Effector CD8-positive, alpha-beta T cell (primary cell): ENCODE data around the gene PPEF2.

Experiments
- DNase-seq: peaks from one replicate; lab custom pipeline; 2025; lab: John Stamatoyannopoulos, UW

Gene PPEF2

DNA sequence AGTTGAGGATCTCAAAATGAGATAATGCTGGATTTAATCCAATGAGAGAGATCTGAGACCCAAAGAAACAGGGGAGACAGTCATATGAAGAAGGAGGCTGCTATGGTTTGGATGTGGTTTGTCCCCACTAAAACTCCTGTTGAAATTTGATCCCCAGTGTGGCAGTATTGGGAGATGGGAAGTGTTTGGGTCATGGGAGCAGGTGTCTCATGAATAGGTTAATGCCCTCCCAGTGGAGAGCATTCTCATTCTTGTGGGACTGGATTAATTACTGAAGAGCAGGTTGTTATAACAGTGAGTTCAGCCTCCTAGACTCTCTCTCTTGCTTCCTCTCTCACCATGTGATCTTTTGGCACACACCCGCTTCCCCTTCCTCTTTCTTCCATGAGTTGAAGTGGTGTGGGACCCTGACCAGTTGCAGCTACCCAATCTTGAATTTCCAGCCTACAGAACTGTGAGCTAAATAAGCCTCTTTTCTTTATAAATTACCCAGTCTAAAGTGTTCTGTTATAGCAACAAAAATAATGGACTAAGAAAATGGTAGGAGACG is 70.3 kb downstream of the PPEF2 start:
- DNase-seq = no peak

DNA sequence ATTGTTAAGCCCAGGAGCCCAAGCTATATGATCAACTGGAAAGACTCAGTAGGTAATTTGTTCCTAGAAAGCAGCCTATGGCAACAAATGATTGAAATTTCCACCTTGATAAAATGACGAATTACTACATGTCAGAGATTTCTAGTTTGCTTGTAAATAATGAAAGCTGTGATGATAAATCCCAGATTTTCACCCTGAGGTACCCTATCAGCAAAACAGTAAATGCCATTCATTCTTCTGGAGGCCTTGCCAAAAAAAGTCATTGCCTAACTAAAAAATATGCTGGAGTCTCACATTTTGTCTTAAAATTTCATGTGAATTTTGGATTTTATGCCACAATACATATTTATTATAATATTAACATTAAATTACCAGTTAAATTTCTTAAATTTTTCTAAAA is 71.3 kb downstream of the PPEF2 start:
- DNase-seq = no peak

DNA sequence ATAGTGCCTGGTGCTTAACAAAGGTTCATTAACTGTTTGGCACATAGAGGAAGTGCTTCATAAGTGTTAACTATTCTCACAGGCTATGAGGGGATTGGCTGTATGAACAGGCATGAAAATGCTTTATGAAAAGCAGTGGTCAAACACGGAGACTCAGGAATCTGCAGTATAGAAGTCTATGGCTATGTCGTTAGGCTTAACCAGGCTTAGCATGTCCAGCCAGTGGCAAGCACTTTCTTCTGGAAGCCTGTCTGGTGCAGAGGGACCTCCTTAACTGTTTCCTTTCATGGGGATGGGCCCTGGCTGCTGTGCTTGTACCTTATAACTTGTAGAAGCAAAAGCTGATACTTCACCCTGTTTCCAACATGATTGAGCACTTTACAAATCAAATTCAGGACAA is 78.4 kb downstream of the PPEF2 start:
- no peak for DNase-seq

DNA sequence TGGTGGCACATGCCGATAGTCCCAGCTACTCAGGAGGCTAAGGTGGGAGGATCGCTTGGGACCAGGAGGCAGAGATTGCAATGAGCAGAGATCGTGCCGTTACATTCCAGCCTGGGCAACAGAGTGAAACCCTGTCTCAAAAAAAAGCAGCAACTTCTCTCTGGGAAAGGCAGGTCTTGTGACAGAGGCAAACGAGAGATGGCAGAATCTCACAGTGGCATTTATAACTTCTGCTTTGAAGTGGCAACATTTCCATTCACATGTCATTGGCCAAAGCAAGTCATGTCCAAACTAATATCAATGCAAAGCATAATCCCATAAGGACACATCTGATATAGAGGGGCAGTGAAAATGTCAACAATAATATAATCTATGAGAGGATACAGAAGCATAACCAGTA is 79.8 kb downstream of the PPEF2 start:
- DNase-seq = no peak

- DNase-seq = no peak
Measured at GRCh38 chr4:75821966-75822365, 80.3 kb downstream of the PPEF2 start.

GRCh38 chr4:75821216-75821615 is 81.0 kb downstream of the PPEF2 start:
- no peak for DNase-seq

DNA sequence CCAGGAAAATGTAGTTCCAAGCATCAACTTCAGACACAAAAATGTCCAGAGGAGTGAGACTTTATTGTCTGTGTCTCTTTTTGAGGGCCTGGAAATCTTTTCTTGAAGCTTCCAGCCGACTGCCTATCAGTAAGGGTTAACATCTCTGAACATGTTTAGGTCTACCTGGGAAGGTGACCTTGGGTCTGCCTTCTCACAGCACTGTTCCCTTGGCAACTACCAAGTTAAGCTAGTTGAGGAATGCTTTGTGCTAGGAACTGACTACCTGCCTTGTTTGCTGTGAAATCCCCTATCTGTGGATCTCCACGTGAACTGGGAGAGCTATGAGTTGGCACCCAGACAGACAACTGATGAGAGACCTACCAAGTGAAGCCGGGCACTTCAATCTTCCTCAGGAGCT is 81.6 kb downstream of the PPEF2 start:
- DNase-seq = no peak

DNA sequence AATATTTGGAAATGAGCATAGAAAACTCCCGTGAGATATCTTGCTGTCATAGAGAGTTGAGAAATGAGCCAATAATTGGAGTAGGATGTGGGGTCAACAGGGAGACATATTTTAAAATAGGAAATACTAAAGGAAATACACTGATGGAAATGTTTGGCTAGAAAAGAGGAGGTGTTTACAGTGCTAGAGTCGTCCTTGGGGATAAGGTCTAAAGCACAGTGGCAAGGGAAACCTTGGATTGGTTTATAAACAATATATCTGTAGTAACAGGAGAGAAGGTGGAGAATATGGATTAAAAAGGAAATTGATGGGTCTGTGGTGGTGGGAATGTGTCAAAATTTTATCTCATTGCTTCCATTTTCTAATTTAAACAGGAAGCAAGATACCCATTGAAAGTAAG is 82.1 kb downstream of the PPEF2 start:
- DNase-seq = no peak

GRCh38 chr4:75819121-75819520 is 83.1 kb downstream of the PPEF2 start:
- DNase-seq = no peak

- no peak for DNase-seq
Measured at GRCh38 chr4:75817901-75818300, 84.4 kb downstream of the PPEF2 start.
